Heart left ventricle (tissue), 13 donors: Measurements from ENCODE around the gene PPP1R11.

Experiments used
- CTCF ChIP-seq, 12 donors: fragments of 200-600 bp; sonication (generic) in 4 of 12; IDR thresholded peaks; one replicate each; pipeline versions ENCODE4 v1.5.0 to v1.8.0; 2018 to 2022; ENCODE audit warnings: antibody characterized with exemption in 12 of 12, mild to moderate bottlenecking in 5 of 12
- POLR2A ChIP-seq, 2 donors: fragments of 450-650 bp; IDR thresholded peaks; one replicate each; pipeline ENCODE4 v1.6.1; 2017; ENCODE audit warnings: antibody characterized with exemption in 2 of 2, mild to moderate bottlenecking in 2 of 2, moderate library complexity in 2 of 2
- donor health status: ischemic (EF 13 %, LVEDD 7.1; RV severe dilation, severe dysfunction).
- donor health status: DM: no; HTN: yes; CAD: no.
- donor health status: DM: no; HTN: no; CAD: no.
- donor health status: ischemic (EF 25% LVEDD 6.9; RV normal size, moderate dysfunction).
- donor health status: ischemic (EF 25% LVEDD 5.7; RV mildly dilated, moderate dysfunction).
- donor health status: ischemic (EF 35%, LVEDD 5.7; RV mildly dilated, moderate dysfunction).
- donor health status: nonischemic (EF 11% LVEDD 7.7; RV severe dilation, severe dysfunction).
- donor health status: DM: yes; HTN: yes; CAD: no.
- donor health status: PGD.
- donor health status: ischemic (EF 29% LVEDD 5.4; RV normal size, mild dysfunction).
- donor health status: nonischemic (EF 23%, LVEDD 6.1; RV moderate dilation, normal function).

GRCh38 chr6:30093951-30094661, 27.1 kb downstream of the PPP1R11 start:
- TF ChIP-seq CTCF (IDR thresholded peaks at IDR 0.05) (no peak), POLR2A (IDR thresholded peaks at IDR 0.05) (no peak)
